ENCODE results near the gene CNKSR2.

Gene CNKSR2

GRCh38 chrX:21612154-21612553 lies 237.9 kb downstream of the CNKSR2 start:
- no peak for DNase-seq (ENCODE audit: low spot score)

GRCh38 chrX:21616386-21616785 lies 242.2 kb downstream of the CNKSR2 start:
- DNase-seq (ENCODE audit: low spot score): no peak

GRCh38 chrX:21620234-21620633 lies 246.0 kb downstream of the CNKSR2 start:
- DNase-seq (ENCODE audit: low spot score): no peak

- DNase-seq (ENCODE audit: low spot score): no peak
These were observed 249.7 kb downstream of the CNKSR2 start for GRCh38 chrX:21623778-21624501.

- no peak for DNase-seq (ENCODE audit: low spot score)
These were observed 257.8 kb downstream of the CNKSR2 start for GRCh38 chrX:21632027-21632426.

- DNase-seq (ENCODE audit: low spot score): peak; percentile 30
These were observed 264.1 kb downstream of the CNKSR2 start for GRCh38 chrX:21638311-21638710.

- DNase-seq (ENCODE audit: low spot score): no peak
These were observed 265.6 kb downstream of the CNKSR2 start for GRCh38 chrX:21639775-21640174.

- DNase-seq (ENCODE audit: low spot score): no peak
These were observed 271.2 kb downstream of the CNKSR2 start for GRCh38 chrX:21645431-21645830.

- no peak for DNase-seq (ENCODE audit: low spot score)
These were observed 271.7 kb downstream of the CNKSR2 start for GRCh38 chrX:21645886-21646285.

- DNase-seq (ENCODE audit: low spot score): no peak
These were observed 281.8 kb downstream of the CNKSR2 start for GRCh38 chrX:21655901-21656586.

- DNase-seq (ENCODE audit: low spot score): no peak
These were observed 282.5 kb downstream of the CNKSR2 start for GRCh38 chrX:21656587-21657317.

- no peak for DNase-seq (ENCODE audit: low spot score)
These were observed 283.3 kb downstream of the CNKSR2 start for GRCh38 chrX:21657318-21658151.

GRCh38 chrX:21658152-21658737 lies 284.0 kb downstream of the CNKSR2 start, which contains the start of gene KLHL34:
TSS of gene KLHL34 (minus strand) at chrX:21658330. CDS start at chrX:21657788, 542 bp downstream.
- peak; percentile 20 for DNase-seq (ENCODE audit: low spot score)

GRCh38 chrX:21658746-21659145 lies 284.5 kb downstream of the CNKSR2 start:
- DNase-seq (ENCODE audit: low spot score): no peak

GRCh38 chrX:21659320-21659719 lies 285.1 kb downstream of the CNKSR2 start:
- DNase-seq (ENCODE audit: low spot score): no peak

GRCh38 chrX:21660156-21660555 lies 285.9 kb downstream of the CNKSR2 start:
- no peak for DNase-seq (ENCODE audit: low spot score)

GRCh38 chrX:21661316-21661715 lies 287.1 kb downstream of the CNKSR2 start:
- DNase-seq (ENCODE audit: low spot score): no peak

- no peak for DNase-seq (ENCODE audit: low spot score)
These were observed 288.5 kb downstream of the CNKSR2 start for GRCh38 chrX:21662761-21663160.

- no peak for DNase-seq (ENCODE audit: low spot score)
These were observed 292.0 kb downstream of the CNKSR2 start for GRCh38 chrX:21666252-21666651.

- DNase-seq (ENCODE audit: low spot score): no peak
These were observed 292.5 kb downstream of the CNKSR2 start for GRCh38 chrX:21666679-21667078.

GRCh38 chrX:21674430-21675186 lies 300.4 kb downstream of the CNKSR2 start:
- no peak for DNase-seq (ENCODE audit: low spot score)

Data from AG20443 (cell line).